NCI-H146 treated with DMSO at 0.1 percent for 48 hours (cell line): ENCODE results near the gene C4B.
"Not testable (repeated sequence)": the region's sequence is repeated elsewhere in the genome, so short reads cannot be mapped to it uniquely, and the experiment has no call there.

Experiments used
- DNase-seq: peaks from one replicate; lab custom pipeline; 2025; ENCODE audit not compliant: unreplicated experiment; lab: John Stamatoyannopoulos, UW

The C4B gene

GRCh38 chr6:32014547-32014946 is at the start of gene C4B:
Gene C4B, plus strand, starts transcription at chr6:32014795. Its CDS starts 51 bp downstream, at chr6:32014846.
- DNase-seq = not testable (repeated sequence)

DNA sequence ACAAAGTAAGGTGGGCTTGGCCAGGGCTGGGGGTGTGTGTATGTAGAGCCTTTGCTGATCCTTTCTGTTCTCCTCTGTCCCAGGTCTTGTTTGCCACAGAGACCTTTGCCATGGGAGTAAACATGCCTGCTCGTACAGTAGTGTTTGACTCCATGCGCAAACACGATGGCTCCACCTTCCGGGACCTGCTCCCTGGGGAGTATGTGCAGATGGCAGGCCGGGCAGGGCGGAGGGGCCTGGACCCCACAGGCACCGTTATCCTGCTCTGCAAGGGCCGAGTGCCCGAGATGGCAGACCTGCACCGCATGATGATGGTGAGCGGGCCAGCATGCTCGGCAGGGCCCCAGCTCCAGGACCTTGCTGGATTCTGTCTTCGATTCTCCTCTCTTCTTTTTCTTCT is 48.9 kb upstream of the C4B start:
- DNase-seq = no peak

- no peak for DNase-seq
These were observed 48.1 kb upstream of the C4B start for GRCh38 chr6:31966506-31966905.

GRCh38 chr6:31966997-31967925 is 47.3 kb upstream of the C4B start:
- no peak for DNase-seq

DNA sequence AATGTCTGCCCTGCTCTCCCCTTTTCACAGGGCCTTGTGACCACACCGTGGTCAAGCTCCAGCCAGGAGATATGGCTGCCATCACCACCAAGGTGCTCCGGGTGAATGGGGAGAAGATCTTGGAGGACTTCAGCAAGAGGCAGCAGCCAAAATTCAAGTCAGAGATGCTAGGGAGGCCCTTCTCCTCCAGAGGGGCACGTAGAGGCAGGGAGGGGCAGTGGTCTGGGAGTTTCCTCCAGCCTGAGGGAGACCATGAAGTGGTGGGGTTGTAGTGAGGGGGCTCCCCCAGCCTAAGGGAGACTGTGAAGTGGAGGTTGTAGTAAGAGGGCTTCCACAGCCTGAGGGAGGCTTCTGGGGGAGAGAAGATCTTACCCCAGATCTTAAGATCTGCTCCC is 46.7 kb upstream of the C4B start:
- DNase-seq = no peak

- DNase-seq = no peak
These were observed 46.3 kb upstream of the C4B start for GRCh38 chr6:31968326-31968725.

- DNase-seq = no peak
These were observed 45.5 kb upstream of the C4B start for GRCh38 chr6:31968791-31969711.

- no peak for DNase-seq
These were observed 44.6 kb upstream of the C4B start for GRCh38 chr6:31969712-31970603.

DNA sequence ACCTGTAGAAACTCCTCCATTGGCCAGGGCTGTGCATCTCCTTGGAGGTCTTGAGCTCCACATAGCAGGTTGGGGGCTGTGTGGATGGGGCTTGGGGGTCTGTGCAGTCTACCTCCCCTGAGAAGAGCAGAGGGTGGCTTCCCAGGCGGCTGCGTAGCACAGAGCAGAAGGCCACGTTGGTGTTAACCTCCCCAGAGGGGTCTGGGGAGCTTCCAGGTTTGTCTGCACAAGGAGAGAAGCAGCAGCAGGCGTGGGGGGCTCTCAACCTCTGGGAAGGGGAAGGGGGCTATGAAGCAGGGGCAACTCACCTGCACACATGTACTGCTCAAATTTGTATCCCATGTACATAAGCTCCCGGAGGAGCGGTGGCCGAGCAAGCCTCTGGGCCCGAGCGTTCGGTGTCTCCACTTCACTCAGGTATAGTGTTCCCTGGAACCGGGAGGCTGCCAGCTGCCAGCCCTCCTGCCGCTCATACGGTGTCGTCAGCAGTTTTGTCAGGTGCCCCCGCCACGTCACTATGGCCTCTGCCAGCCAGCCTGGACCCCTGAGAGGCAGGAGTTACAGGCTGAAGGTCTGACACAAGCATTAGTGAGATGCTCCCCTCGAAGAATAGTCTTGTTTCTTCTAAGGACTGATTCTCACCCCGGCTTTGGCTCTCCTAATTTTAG is 43.9 kb upstream of the C4B start:
- DNase-seq = no peak

- no peak for DNase-seq
These were observed 43.2 kb upstream of the C4B start for GRCh38 chr6:31971279-31971992.

DNA sequence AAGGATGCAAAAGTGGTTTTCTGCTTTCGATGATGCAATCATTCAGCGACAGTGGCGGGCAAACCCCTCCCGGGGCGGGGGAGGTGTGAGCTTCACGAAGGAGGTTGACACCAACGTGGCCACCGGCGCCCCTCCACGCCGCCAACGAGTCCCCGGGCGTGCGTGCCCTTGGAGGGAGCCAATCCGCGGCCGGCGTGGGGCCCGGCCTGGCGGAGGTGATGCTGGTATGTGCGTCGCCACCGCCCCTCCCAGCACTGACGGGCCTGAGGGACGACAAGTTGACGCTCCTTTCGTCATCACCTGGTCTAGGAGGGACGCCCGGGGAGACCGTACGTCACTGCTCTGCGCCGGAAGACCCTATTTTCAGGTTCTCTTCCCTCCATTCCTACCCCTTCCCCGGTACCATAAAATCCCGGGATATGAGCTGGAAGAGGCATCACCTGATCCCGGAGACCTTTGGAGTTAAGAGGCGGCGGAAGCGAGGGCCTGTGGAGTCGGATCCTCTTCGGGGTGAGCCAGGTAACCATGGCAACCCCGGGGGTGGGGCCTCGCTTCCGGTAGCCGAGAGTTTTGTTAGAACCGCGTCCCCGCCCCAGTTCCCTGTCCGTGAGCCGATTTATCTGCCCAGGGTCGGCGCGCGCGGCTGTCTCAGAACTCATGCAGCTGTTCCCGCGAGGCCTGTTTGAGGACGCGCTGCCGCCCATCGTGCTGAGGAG is 42.4 kb upstream of the C4B start, which contains the start of gene DXO:
DXO (minus strand) TSS at position 146 of the 716 bp plus-strand sequence. CDS start 463 bp downstream, outside the sequence.
- DNase-seq = peak; percentile 91

- no peak for DNase-seq
These were observed 41.8 kb upstream of the C4B start for GRCh38 chr6:31972709-31973350.

- not testable (repeated sequence) for DNase-seq
These were observed 38.5 kb upstream of the C4B start for GRCh38 chr6:31976065-31976464.

DNA sequence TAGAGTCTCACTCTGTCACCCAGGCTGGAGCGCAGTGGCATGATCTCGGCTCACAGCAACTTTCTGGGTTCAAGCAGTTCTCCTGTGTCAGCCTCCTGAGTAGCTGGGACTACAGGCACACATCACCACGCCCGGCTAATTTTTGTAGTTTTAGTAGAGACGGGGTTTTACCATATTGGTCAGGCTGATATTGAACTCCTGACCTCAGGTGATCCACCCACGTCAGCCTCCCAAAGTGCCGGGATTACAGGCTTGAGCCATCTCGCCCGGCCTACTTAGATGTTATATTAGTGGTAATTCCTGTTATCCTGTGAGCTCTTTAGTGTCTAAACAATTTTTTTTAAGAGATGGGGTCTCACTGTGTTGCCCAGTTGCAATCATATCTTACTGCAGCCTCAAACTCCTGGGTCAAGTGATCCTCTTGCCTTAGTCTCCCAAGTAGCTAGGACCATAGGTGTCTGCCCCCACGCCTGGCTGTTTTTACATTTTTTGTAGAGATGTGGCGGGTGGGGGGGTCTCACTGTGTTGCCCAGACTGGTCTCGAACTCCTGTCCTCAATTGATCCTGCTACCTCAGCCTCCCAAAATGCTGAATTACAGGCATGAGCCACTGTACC is 36.7 kb upstream of the C4B start:
- DNase-seq = no peak

- no peak for DNase-seq
These were observed 35.8 kb upstream of the C4B start for GRCh38 chr6:31978831-31979230.

- DNase-seq = no peak
These were observed 35.2 kb upstream of the C4B start for GRCh38 chr6:31979238-31979898.

GRCh38 chr6:31980195-31980876 is 34.3 kb upstream of the C4B start:
- DNase-seq = not testable (repeated sequence)
